Activated CD4-positive, alpha-beta T cell treated with anti-CD3 and anti-CD28 coated beads, Interleukin-2, amount 10 ng/mL, durations not matched to agents 7 days and 5 days (primary cell): ENCODE results near the gene MCM10. TPM values are rescaled to one million over a fixed set of nuclear protein-coding genes. Genes with fewer than 3 reads are reported as not detected.

Experiments used
- CTCF ChIA-PET: fragments of 350-600 bp; sonication (Branson Sonifier 250); formaldehyde crosslinking; loops from one replicate; lab custom pipeline; 2021; ENCODE audit warnings: antibody characterized with exemption; lab: Charles Lee
- POLR2A ChIA-PET: fragments of 350-600 bp; sonication (Branson Sonifier 250); formaldehyde crosslinking; loops from one replicate; lab custom pipeline; 2021; ENCODE audit warnings: antibody characterized with exemption; lab: Charles Lee
- DNase-seq: peaks from one replicate; pipeline ENCODE4 v3.0.0-alpha.2; 2020
- H3K27ac Mint-ChIP-seq: one replicate; pipeline ENCODE4 v1.8.0; 2021; ENCODE audit warnings: mild to moderate bottlenecking, moderate library complexity, mixed read lengths
- H3K27me3 Mint-ChIP-seq: one replicate; pipeline ENCODE4 v1.8.0; 2021; ENCODE audit warnings: mixed read lengths
- H3K36me3 Mint-ChIP-seq: one replicate; pipeline ENCODE4 v1.8.0; 2021; ENCODE audit warnings: low read depth, mixed read lengths
- H3K4me1 Mint-ChIP-seq: one replicate; pipeline ENCODE4 v1.8.0; 2021; ENCODE audit warnings: mixed read lengths
- H3K4me3 Mint-ChIP-seq: one replicate; pipeline ENCODE4 v1.8.0; 2021; ENCODE audit warnings: mild to moderate bottlenecking, moderate library complexity, mixed read lengths
- H3K9me3 Mint-ChIP-seq: one replicate; pipeline ENCODE4 v1.8.0; 2021; ENCODE audit warnings: mixed read lengths
- total RNA-seq, 2 experiments: library from RNA; stranded (reverse); gene quantifications; one replicate each; pipeline ENCODE4 v1.2.3, GENCODE V29; 2021

Gene MCM10
- total RNA-seq, 2 experiments from 2014 or later: 57.4 to 65.4 TPM

GRCh38 chr10:13247784-13248183 lies 86.4 kb downstream of the MCM10 start:
- Mint-ChIP-seq H3K27ac (no peak overlapping the region), H3K4me3 (no peak overlapping the region), H3K9me3 (no peaks in the 10 kb centered on the region), H3K36me3 (no peaks in the 10 kb centered on the region), H3K4me1 (no peaks in the 10 kb centered on the region), H3K27me3 (no peaks in the 10 kb centered on the region)
- CTCF ChIA-PET: interaction anchor here (0.6 kb wide), 2 partner anchors 10 to 15 kb away, joined by 3 to 5 read pairs; no protein-coding TSS in a partner anchor
- no peak for DNase-seq
- POLR2A ChIA-PET: no interaction called here

- no peak for DNase-seq
- Mint-ChIP-seq H3K9me3 (no peaks in the 10 kb centered on the region), H3K4me1 (peaks cover 2% of the 10 kb centered on the region), H3K27ac (no peak overlapping the region), H3K36me3 (no peaks in the 10 kb centered on the region), H3K27me3 (peaks cover 21% of the 10 kb centered on the region), H3K4me3 (no peak overlapping the region)
- ChIA-PET POLR2A (no interaction called here), CTCF (interaction anchor here (0.7 kb wide), 1 partner anchor 45 kb away, joined by 3 read pairs; no protein-coding TSS in a partner anchor)
Observed at GRCh38 chr10:13253726-13254125, 92.4 kb downstream of the MCM10 start.

GRCh38 chr10:13256627-13257026 lies 95.3 kb downstream of the MCM10 start:
- Mint-ChIP-seq H3K27ac (no peak overlapping the region), H3K36me3 (no peaks in the 10 kb centered on the region), H3K9me3 (peaks cover 5% of the 10 kb centered on the region), H3K27me3 (peaks cover 21% of the 10 kb centered on the region), H3K4me1 (peaks cover 2% of the 10 kb centered on the region), H3K4me3 (no peak overlapping the region)
- ChIA-PET POLR2A (no interaction called here), CTCF (no interaction called here)
- no peak for DNase-seq

- CTCF ChIA-PET: no interaction called here
- H3K36me3 Mint-ChIP-seq: no peaks in the 10 kb centered on the region
Observed at GRCh38 chr10:13257621-13258140, 96.3 kb downstream of the MCM10 start.

More at GRCh38 chr10:13257621-13258140, 96.3 kb downstream of the MCM10 start:
- Mint-ChIP-seq H3K27ac (no peak overlapping the region), H3K4me3 (no peak overlapping the region), H3K27me3 (peaks cover 24% of the 10 kb centered on the region), H3K9me3 (peaks cover 5% of the 10 kb centered on the region), H3K4me1 (peaks cover 2% of the 10 kb centered on the region)
- POLR2A ChIA-PET: no interaction called here
- DNase-seq: no peak

Other genes with a start within 250 kb of the MCM10 start
- under 1 TPM; 0.10 to 0.12 TPM for gene CCDC3, start 159.8 kb upstream of the MCM10 start, total RNA-seq
- 100 to 1,000 TPM; 128 to 130 TPM for gene OPTN, start 61.4 kb upstream of the MCM10 start, total RNA-seq
- gene UCMA, start 72.8 kb downstream of the MCM10 start, total RNA-seq: not detected
- 10 to 100 TPM in 1 of 2 experiments, 1 to 10 TPM in 1; 9.8 to 12.0 TPM for gene PHYH, start 138.5 kb downstream of the MCM10 start, total RNA-seq
- gene SEPHS1, start 186.7 kb downstream of the MCM10 start, total RNA-seq: 10 to 100 TPM; 74.4 to 74.9 TPM